Measurements from ENCODE around the gene UBE2F.

The UBE2F gene

DNA sequence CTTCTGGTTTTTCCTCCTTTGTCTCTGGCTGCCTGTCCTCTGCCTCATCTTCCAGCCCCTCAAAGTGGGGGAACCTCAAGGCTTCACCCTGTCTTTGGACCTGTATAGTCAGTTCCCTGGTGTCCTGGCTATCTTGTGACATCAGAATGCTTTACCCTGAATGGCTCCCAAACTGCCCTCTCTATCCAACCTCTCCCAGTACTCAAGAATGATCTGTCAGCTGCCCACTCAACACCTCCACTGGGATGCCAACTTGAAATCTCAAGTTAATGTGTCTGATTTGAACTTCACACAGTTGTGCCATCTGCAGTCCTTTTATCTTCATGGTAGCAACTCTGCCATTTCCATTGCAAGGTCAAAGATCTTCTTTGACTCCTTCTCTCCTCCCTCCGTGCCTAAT, 43.8 kb downstream of the UBE2F start:
- Histone ChIP-seq H3K27me3 (ENCODE audit: control insufficient read depth, insufficient read depth, low read length, poor library complexity, severe bottlenecking) (no peaks in the 10 kb centered on the region), H3K36me3 (ENCODE audit: control insufficient read depth, insufficient read depth, low read length) (no peaks in the 10 kb centered on the region), H3K9me3 (ENCODE audit: control insufficient read depth, low read length) (no peaks in the 10 kb centered on the region), H3K27ac (ENCODE audit: insufficient read depth, low read depth, low read length, poor library complexity, severe bottlenecking) (no peak overlapping the region), H3K4me3 (ENCODE audit: insufficient read depth, low read depth, low read length) (no peak overlapping the region), H3K4me1 (ENCODE audit: control insufficient read depth, insufficient read depth, low read length) (peaks cover 5% of the 10 kb centered on the region)
- WGBS, 2 experiments: 95% methylated on average over 1 of the region's 1 CpG

DNA sequence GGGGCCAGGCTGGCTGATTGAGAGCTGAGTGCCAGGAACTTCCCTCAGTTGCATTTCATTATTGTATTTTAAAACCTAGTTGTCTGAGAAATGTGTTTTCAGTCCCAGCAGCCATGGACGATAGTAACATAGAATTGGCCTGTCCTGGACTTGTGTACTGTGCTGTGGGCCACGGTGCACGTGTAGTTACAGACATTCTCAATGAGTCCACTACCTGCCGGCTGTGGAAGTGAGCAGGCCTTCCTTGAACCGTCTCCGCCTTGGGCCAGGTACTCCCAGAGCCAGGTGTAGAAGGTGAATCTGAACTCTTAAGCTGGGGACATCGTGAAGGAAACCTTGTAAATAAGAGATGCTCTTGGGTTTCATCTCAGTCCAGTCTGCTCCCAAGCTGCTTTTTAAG, 47.0 kb downstream of the UBE2F start:
- 93 to 96% methylated on average over 7 of the region's 7 CpGs for WGBS, 2 experiments
- no peaks in the 10 kb centered on the region for H3K27me3 ChIP-seq (ENCODE audit: control insufficient read depth, insufficient read depth, low read length, poor library complexity, severe bottlenecking)
- H3K27ac ChIP-seq (ENCODE audit: insufficient read depth, low read depth, low read length, poor library complexity, severe bottlenecking): no peak overlapping the region
- H3K9me3 ChIP-seq (ENCODE audit: control insufficient read depth, low read length): no peaks in the 10 kb centered on the region
- H3K4me1 ChIP-seq (ENCODE audit: control insufficient read depth, insufficient read depth, low read length): peaks cover 5% of the 10 kb centered on the region
- H3K4me3 ChIP-seq (ENCODE audit: insufficient read depth, low read depth, low read length): no peak overlapping the region
- H3K36me3 ChIP-seq (ENCODE audit: control insufficient read depth, insufficient read depth, low read length): no peaks in the 10 kb centered on the region

DNA sequence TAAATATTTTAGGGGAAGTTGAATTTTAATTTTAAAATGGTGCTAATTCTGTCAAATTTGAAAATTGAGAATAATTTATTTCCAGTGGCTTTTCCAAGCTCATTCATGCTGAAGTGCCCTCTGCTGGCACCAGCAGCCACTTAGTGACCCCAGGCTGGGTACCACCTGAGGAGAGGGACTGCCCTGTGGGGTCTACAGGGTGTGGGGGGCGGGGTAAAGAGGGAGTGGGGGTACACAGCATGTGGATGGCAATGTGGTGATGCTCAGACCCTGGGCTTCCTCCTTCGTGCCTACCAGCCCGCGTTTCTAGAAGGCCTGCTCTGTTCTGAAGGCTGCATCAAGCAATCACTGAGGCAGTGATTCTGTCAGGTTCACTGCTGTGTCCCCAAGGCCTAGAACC, 48.9 kb downstream of the UBE2F start:
- H3K4me3 ChIP-seq (ENCODE audit: insufficient read depth, low read depth, low read length): no peak overlapping the region
- H3K27me3 ChIP-seq (ENCODE audit: control insufficient read depth, insufficient read depth, low read length, poor library complexity, severe bottlenecking): no peaks in the 10 kb centered on the region
- WGBS, 2 experiments: 69 to 70% methylated on average over 4 of the region's 4 CpGs
- no peaks in the 10 kb centered on the region for H3K36me3 ChIP-seq (ENCODE audit: control insufficient read depth, insufficient read depth, low read length)
- no peaks in the 10 kb centered on the region for H3K4me1 ChIP-seq (ENCODE audit: control insufficient read depth, insufficient read depth, low read length)
- H3K27ac ChIP-seq (ENCODE audit: insufficient read depth, low read depth, low read length, poor library complexity, severe bottlenecking): no peak overlapping the region
- H3K9me3 ChIP-seq (ENCODE audit: control insufficient read depth, low read length): no peaks in the 10 kb centered on the region

DNA sequence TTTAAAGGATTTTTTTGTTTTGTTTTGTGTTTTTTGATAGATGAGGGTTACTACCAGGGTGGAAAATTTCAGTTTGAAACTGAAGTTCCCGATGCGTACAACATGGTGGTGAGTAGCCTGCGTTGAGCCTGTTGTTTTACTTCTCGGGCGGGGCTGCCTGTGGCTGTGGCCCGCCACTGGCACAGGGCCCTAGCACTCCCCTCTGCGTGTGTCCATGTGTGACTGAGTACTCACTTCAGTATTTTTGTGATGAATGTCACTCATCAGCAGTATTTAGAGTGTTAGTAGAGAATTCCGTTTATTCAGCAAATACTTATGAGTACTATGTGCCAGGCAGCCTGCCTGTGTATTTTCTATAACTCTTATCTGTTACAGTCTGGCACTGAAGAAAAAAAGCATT, 49.7 kb downstream of the UBE2F start:
- Histone ChIP-seq H3K4me3 (ENCODE audit: insufficient read depth, low read depth, low read length) (no peak overlapping the region), H3K9me3 (ENCODE audit: control insufficient read depth, low read length) (no peaks in the 10 kb centered on the region), H3K36me3 (ENCODE audit: control insufficient read depth, insufficient read depth, low read length) (no peaks in the 10 kb centered on the region), H3K27me3 (ENCODE audit: control insufficient read depth, insufficient read depth, low read length, poor library complexity, severe bottlenecking) (no peaks in the 10 kb centered on the region), H3K27ac (ENCODE audit: insufficient read depth, low read depth, low read length, poor library complexity, severe bottlenecking) (no peak overlapping the region), H3K4me1 (ENCODE audit: control insufficient read depth, insufficient read depth, low read length) (no peaks in the 10 kb centered on the region)
- WGBS, 2 experiments: 93 to 97% methylated on average over 7 to 8 of the region's 8 CpGs

DNA sequence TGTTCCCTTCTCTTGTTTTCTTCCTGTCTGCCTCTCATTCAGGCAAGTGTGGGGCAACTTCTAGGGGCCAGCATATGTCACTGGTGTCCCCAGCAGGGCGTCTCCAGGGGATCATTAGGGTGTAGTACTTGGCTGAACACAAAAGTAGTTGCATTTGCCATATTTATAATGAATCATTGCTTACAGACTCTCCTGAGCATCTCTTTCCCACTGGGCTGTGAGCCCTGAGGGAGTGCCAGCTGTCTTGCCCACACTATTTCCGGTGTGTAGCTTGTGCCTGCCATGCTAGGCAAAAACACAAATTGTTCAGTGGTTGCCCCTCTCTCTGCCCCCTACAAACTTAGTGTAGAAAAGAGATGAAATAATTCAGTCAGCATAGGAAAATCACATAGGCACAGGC, 53.1 kb downstream of the UBE2F start:
- H3K27me3 ChIP-seq (ENCODE audit: control insufficient read depth, insufficient read depth, low read length, poor library complexity, severe bottlenecking): no peaks in the 10 kb centered on the region
- WGBS, 2 experiments: 95 to 98% methylated on average over 2 of the region's 2 CpGs
- no peak overlapping the region for H3K27ac ChIP-seq (ENCODE audit: insufficient read depth, low read depth, low read length, poor library complexity, severe bottlenecking)
- no peaks in the 10 kb centered on the region for H3K4me1 ChIP-seq (ENCODE audit: control insufficient read depth, insufficient read depth, low read length)
- no peaks in the 10 kb centered on the region for H3K9me3 ChIP-seq (ENCODE audit: control insufficient read depth, low read length)
- no peaks in the 10 kb centered on the region for H3K36me3 ChIP-seq (ENCODE audit: control insufficient read depth, insufficient read depth, low read length)
- no peak overlapping the region for H3K4me3 ChIP-seq (ENCODE audit: insufficient read depth, low read depth, low read length)

DNA sequence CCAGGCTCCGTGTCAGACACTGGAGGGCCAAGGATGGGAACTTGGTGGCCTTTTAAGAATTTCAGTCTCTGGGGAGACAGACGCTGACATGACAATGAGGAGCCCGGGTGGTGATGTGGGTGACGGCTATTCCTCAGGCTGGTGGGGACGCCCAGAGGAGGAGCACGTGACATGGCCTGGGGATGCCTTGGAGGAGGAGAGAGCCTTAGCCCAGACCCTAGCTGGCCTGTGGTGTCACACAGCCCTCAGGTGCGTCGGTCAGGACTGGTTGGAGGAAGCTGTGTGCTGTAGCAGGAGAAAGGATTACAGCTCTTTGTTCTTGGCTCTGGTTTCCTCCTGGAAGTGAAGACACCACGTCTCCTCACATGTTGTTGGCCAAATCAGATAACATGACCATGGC, 54.0 kb downstream of the UBE2F start:
- Histone ChIP-seq H3K27me3 (ENCODE audit: control insufficient read depth, insufficient read depth, low read length, poor library complexity, severe bottlenecking) (no peaks in the 10 kb centered on the region), H3K36me3 (ENCODE audit: control insufficient read depth, insufficient read depth, low read length) (no peaks in the 10 kb centered on the region), H3K9me3 (ENCODE audit: control insufficient read depth, low read length) (no peaks in the 10 kb centered on the region), H3K4me3 (ENCODE audit: insufficient read depth, low read depth, low read length) (no peak overlapping the region), H3K27ac (ENCODE audit: insufficient read depth, low read depth, low read length, poor library complexity, severe bottlenecking) (no peak overlapping the region), H3K4me1 (ENCODE audit: control insufficient read depth, insufficient read depth, low read length) (no peaks in the 10 kb centered on the region)
- 94 to 95% methylated on average over 9 of the region's 9 CpGs for WGBS, 2 experiments

DNA sequence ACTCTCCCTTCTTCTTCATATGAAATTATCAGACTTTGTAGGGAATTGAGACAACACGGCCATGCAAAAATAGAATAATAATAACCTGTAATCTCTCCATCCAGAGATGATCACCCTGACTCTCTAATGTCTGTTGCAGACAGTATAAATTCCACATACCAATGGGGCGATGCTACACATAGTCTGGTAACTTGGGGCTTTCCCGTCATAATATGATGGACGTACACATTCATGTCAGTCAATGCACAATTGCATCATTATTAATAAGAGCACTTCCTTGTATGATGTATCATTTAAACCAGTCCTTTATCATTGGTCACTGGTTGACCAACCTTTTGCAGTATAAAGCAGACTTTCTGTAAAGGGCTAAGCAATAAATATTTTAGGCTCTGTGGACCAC, 54.5 kb downstream of the UBE2F start:
- 96 to 98% methylated on average over 4 of the region's 4 CpGs for WGBS, 2 experiments
- H3K9me3 ChIP-seq (ENCODE audit: control insufficient read depth, low read length): no peaks in the 10 kb centered on the region
- no peaks in the 10 kb centered on the region for H3K27me3 ChIP-seq (ENCODE audit: control insufficient read depth, insufficient read depth, low read length, poor library complexity, severe bottlenecking)
- no peak overlapping the region for H3K4me3 ChIP-seq (ENCODE audit: insufficient read depth, low read depth, low read length)
- no peaks in the 10 kb centered on the region for H3K4me1 ChIP-seq (ENCODE audit: control insufficient read depth, insufficient read depth, low read length)
- no peaks in the 10 kb centered on the region for H3K36me3 ChIP-seq (ENCODE audit: control insufficient read depth, insufficient read depth, low read length)
- H3K27ac ChIP-seq (ENCODE audit: insufficient read depth, low read depth, low read length, poor library complexity, severe bottlenecking): no peak overlapping the region

DNA sequence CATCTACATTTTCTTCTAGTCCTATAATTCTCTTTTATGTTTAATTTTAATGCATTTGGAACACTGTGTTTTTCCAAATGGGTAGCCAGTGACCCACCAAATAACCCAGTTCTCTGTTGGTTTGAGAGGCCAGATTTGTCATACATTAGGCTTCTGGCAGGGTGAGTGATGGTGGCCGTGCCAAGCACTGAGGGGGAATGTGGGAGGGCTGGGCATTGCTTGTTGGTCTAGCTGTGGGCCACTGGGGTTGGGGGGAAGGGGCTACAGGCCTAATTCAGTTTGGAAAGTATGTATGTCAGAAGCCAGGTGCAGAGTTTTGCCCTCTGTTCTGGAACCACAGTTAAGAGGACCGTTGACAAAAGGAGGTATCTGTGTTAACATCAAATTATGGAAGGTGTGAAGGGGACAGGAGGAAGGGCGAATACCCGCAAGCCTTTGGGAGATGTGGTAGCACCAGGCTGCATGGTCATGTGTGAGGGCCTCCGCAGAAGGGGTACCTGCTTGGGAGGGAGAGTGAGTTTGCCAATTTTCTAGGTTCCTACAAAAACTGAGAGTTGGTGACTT, 55.9 kb downstream of the UBE2F start:
- no peak overlapping the region for H3K4me3 ChIP-seq (ENCODE audit: insufficient read depth, low read depth, low read length)
- H3K36me3 ChIP-seq (ENCODE audit: control insufficient read depth, insufficient read depth, low read length): no peaks in the 10 kb centered on the region
- H3K27ac ChIP-seq (ENCODE audit: insufficient read depth, low read depth, low read length, poor library complexity, severe bottlenecking): no peak overlapping the region
- H3K4me1 ChIP-seq (ENCODE audit: control insufficient read depth, insufficient read depth, low read length): no peaks in the 10 kb centered on the region
- H3K27me3 ChIP-seq (ENCODE audit: control insufficient read depth, insufficient read depth, low read length, poor library complexity, severe bottlenecking): no peaks in the 10 kb centered on the region
- WGBS, 2 experiments: 93 to 95% methylated on average over 5 of the region's 5 CpGs
- H3K9me3 ChIP-seq (ENCODE audit: control insufficient read depth, low read length): no peaks in the 10 kb centered on the region

DNA sequence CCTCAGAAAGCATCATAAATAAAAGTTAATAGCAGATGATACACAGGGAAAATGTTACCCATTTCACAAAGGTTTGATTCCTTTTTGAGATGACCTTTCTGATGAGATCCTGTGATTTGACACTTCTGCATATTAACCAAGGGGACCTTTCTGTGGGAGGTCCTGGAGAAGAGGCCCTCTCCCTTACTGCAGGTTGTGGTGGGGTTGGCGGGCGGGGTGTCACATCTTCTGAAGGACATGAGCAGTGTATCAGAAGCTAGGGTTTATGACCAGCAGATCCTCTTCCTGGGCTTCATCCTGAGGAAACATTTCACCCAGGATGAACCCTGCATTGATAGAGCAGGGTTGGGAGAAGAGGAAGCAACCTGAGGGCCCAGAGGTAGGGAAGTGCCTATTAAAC, 56.8 kb downstream of the UBE2F start:
- Histone ChIP-seq H3K4me1 (ENCODE audit: control insufficient read depth, insufficient read depth, low read length) (no peaks in the 10 kb centered on the region), H3K36me3 (ENCODE audit: control insufficient read depth, insufficient read depth, low read length) (no peaks in the 10 kb centered on the region), H3K9me3 (ENCODE audit: control insufficient read depth, low read length) (no peaks in the 10 kb centered on the region), H3K4me3 (ENCODE audit: insufficient read depth, low read depth, low read length) (no peak overlapping the region), H3K27me3 (ENCODE audit: control insufficient read depth, insufficient read depth, low read length, poor library complexity, severe bottlenecking) (no peaks in the 10 kb centered on the region), H3K27ac (ENCODE audit: insufficient read depth, low read depth, low read length, poor library complexity, severe bottlenecking) (no peak overlapping the region)
- WGBS, 2 experiments: 94 to 98% methylated on average over 2 of the region's 2 CpGs

DNA sequence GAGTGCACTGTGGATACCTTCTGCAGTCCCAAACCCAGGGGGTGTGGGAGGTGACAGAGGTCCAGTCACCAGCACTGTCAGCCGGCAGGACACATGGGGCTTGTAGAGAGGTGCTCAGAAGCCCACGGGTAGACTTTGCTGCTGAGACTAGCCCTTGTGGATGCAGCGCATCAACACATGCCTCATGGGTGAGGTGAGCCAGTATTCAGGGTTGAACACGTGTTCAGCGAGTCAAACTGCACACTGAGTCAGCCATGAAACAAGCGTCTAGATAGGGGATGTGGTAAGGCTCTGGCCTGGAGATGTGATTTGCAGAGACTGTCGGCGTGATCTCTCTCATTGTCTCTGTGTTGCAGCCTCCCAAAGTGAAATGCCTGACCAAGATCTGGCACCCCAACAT, 58.2 kb downstream of the UBE2F start:
- H3K4me1 ChIP-seq (ENCODE audit: control insufficient read depth, insufficient read depth, low read length): no peaks in the 10 kb centered on the region
- WGBS, 2 experiments: 94 to 95% methylated on average over 8 of the region's 8 CpGs
- H3K4me3 ChIP-seq (ENCODE audit: insufficient read depth, low read depth, low read length): no peak overlapping the region
- no peaks in the 10 kb centered on the region for H3K9me3 ChIP-seq (ENCODE audit: control insufficient read depth, low read length)
- H3K36me3 ChIP-seq (ENCODE audit: control insufficient read depth, insufficient read depth, low read length): no peaks in the 10 kb centered on the region
- no peaks in the 10 kb centered on the region for H3K27me3 ChIP-seq (ENCODE audit: control insufficient read depth, insufficient read depth, low read length, poor library complexity, severe bottlenecking)
- H3K27ac ChIP-seq (ENCODE audit: insufficient read depth, low read depth, low read length, poor library complexity, severe bottlenecking): no peak overlapping the region

DNA sequence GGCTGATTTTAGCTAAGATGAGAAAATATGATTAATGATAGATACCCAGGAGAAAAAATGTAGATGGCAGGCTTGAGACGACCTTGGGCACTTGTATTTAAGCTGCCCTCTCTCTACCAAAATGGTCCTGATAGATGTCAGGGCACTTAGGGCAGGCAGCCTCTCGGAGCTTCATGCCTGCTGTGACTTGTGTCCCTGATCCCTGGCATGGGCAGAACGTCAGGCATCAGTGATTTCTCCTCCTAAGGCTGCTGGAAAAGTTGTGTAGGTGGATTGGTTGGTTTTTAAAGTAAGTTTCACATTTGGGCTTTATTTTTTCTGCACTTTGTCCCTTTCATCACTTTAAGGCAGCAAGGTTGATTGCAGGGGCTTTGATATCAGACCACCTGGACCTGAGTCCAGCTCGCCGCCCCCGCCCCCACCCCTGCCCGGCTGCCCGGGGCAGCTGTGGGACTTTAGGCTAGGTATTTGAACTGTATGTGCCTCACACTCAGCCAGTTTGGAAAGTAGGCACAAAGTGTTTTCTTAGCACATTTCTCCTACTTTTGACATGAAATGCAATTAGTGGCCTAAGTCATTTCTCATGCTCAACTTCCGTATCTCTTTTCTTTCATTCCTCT, 59.0 kb downstream of the UBE2F start:
- Histone ChIP-seq H3K4me1 (ENCODE audit: control insufficient read depth, insufficient read depth, low read length) (no peaks in the 10 kb centered on the region), H3K9me3 (ENCODE audit: control insufficient read depth, low read length) (no peaks in the 10 kb centered on the region), H3K27ac (ENCODE audit: insufficient read depth, low read depth, low read length, poor library complexity, severe bottlenecking) (no peak overlapping the region), H3K4me3 (ENCODE audit: insufficient read depth, low read depth, low read length) (no peak overlapping the region), H3K36me3 (ENCODE audit: control insufficient read depth, insufficient read depth, low read length) (no peaks in the 10 kb centered on the region), H3K27me3 (ENCODE audit: control insufficient read depth, insufficient read depth, low read length, poor library complexity, severe bottlenecking) (no peaks in the 10 kb centered on the region)
- WGBS, 2 experiments: 92 to 96% methylated on average over 9 of the region's 9 CpGs

All from ectodermal cell (in vitro differentiated cells).